HG03135 (cell line): ENCODE data around the gene BATF2.
A peak's percentile ranks its signal among the peaks of the same experiment; 100 is the strongest.
"Not testable (repeated sequence)": the region's sequence is repeated elsewhere in the genome, so short reads cannot be mapped to it uniquely, and the experiment has no call there.

Experiments
- ATAC-seq: cut with Tn5 transposase; IDR thresholded peaks from one replicate; pipeline ENCODE4 v1.9.1; 2021; ENCODE audit warnings: mild to moderate bottlenecking, moderate library complexity; ENCODE audit not compliant: unreplicated experiment

BATF2 gene

GRCh38 chr11:64996710-64997380 lies at the start of gene BATF2:
BATF2 (minus strand) TSS chr11:64996971; CDS start chr11:64996914, 57 bp downstream.
- no peak for ATAC-seq

DNA sequence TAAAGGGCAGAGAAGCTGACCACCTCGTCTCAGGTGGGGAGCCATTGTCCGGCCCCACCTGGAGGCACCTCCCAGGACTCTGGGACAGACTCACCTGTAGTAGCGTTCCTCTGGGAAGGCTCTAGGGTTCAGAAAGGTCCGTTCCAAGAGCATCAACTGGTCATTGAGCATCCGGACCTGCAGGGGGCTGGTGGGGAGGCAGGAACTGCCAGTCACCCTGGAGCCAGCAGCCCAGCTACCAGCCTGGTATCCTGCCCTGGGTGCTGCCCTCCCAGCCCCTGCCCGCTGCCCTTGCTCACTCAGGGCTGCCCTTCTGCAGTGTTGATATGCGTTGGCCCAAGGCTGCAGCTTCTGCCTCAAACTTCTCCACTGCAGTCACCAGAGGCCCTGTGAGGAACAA lies 49.0 kb upstream of the BATF2 start:
- no peak for ATAC-seq

- no peak for ATAC-seq
These were observed 48.3 kb upstream of the BATF2 start for GRCh38 chr11:65045061-65045460.

DNA sequence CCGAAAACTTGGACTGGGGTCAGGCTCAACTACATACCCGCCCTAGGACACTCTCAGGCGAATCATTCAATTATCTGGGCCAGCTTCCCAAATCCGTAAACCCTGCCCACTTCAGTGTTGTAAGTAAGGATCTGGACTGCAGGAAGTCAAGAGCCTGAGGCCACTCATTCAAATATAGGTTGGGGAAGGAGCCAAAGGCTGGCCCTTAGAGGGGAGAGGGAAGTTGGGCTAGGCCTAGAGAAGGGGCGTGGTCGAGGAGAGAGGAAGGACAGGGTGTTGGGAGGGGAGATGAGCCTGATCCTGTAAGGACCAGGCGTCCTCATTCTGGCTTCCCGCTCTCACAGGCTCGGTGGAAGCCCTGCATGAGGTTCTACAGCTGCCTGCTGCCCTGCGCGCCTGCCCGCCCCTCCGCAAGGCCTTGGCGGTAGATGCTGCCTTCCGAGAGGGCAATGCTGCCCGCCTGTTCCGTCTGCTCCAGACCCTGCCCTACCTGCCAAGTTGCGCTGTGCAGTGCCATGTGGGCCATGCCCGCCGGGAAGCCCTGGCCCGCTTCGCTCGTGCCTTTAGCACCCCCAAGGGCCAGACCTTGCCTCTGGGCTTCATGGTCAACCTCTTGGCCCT lies 47.2 kb upstream of the BATF2 start:
- ATAC-seq: no peak

- no peak for ATAC-seq
These were observed 46.1 kb upstream of the BATF2 start for GRCh38 chr11:65042891-65043290.

GRCh38 chr11:65040847-65041622 lies 44.3 kb upstream of the BATF2 start, which contains the start of gene SAC3D1:
SAC3D1 (plus strand) TSS chr11:65041210; CDS start chr11:65041293, 83 bp downstream.
- peak; percentile 86 for ATAC-seq

GRCh38 chr11:65040520-65040846 lies 43.7 kb upstream of the BATF2 start:
- no peak for ATAC-seq

DNA sequence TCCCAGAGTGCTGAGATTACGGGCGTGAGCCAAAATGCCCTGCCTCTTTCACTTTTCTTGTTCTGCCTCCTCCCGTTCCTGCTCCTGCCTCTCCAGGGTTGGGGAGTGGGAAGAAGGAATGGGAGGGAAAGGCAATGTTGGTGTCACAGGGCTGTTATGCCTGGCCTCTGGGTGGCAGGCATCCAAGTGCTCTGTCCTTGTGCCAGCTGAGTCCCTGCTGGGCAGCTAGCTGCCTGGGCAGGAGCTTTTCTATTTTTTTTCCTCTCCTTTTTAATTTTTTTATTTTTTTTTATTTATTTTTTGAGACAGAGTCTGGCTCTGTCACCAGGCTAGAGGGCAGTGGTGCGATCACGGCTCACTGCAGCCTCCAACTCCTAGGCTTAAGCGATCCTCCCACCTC lies 40.2 kb upstream of the BATF2 start:
- ATAC-seq: no peak

- ATAC-seq: no peak
These were observed 38.8 kb upstream of the BATF2 start for GRCh38 chr11:65035579-65035978.

DNA sequence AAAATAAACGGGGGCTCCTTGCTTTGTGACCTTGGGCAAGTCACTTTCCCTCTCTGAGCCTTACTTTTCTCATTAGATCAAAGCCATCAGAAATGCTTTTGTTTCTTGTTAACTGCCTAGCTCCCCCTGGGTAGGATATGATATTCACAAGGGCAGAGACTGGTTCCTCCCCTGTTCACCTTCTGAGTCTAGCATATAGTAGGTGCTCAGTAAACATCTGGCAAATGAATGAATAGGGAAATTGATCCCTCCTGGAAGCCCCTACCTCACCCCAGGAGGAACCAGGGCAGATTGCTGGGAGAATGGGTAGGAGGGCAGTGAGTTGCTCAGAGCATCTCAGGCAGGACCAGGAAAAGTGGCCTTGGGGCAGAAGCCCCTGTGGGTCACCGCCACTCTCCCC lies 37.7 kb upstream of the BATF2 start:
- ATAC-seq: no peak

DNA sequence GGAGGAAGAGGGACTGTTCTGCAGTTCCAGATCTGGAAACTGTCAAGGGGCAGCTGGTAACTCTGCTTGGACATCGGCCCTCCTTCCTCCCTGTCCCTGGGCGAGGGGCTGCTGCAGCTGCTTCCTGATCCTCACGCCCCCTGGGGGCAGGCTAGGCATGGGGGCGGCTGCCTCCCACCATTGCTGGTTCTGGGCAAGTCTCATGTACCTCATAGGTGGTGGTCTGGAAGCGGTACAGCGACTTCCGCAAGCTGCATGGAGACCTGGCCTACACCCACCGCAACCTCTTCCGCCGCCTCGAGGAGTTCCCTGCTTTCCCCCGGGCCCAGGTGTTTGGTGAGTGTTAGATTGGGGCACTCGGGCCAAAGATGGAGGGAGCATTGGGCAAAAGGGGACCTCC lies 35.4 kb upstream of the BATF2 start:
- no peak for ATAC-seq

- ATAC-seq: peak; percentile 85
These were observed 30.7 kb upstream of the BATF2 start, which contains the start of gene SNX15 for GRCh38 chr11:65027213-65028067. SNX15 (plus strand) TSS chr11:65027439; CDS start chr11:65027538, 99 bp downstream.

GRCh38 chr11:65026810-65027209 lies 30.0 kb upstream of the BATF2 start:
- no peak for ATAC-seq

GRCh38 chr11:65023502-65023901 lies 26.7 kb upstream of the BATF2 start:
- ATAC-seq: not testable (repeated sequence)

DNA sequence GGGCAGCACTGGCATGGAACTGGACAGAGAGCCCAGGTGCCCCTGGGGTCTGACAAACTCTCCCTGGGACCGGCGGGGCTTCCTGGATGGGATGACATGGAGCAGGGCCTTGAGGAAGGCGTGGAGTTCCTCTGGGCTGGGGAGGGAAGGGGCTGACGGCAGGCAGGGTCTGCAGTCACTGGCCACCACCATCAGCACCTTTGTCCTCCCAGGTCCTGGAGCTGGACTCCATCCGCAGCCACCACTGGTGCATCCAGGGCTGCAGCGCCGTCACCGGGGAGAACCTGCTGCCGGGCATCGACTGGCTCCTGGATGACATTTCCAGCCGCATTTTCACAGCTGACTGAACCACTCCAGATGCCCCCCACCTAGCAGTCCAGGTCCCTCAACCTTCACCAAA lies 24.7 kb upstream of the BATF2 start:
- no peak for ATAC-seq

- no peak for ATAC-seq
These were observed 24.2 kb upstream of the BATF2 start for GRCh38 chr11:65021003-65021402.

DNA sequence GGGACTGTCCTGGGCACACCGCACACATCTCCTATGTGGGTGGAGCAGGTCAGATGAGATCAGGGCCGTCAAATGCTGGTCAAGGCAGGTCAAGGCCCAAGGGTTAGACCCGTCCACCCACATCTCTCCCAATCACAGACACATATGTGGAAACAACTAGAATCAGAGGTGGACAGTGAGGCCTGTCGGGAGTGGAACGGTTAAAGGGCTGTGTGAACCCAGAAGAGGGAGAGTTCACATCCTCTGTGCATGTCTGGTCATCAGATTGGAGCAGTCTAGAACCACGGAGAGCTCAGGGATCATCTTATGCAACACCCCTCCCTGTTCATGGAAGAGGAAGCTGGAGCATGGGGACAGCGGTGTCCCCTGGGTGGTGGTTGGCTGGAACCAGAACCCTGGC lies 23.1 kb upstream of the BATF2 start:
- no peak for ATAC-seq

- no peak for ATAC-seq
These were observed 21.2 kb upstream of the BATF2 start for GRCh38 chr11:65017937-65018336.

GRCh38 chr11:65016705-65017104 lies 19.9 kb upstream of the BATF2 start:
- ATAC-seq: no peak

- no peak for ATAC-seq
These were observed 18.0 kb upstream of the BATF2 start for GRCh38 chr11:65014726-65015227.
